ENCODE data around the gene TMEM158. TPM values are rescaled to one million over a fixed set of nuclear protein-coding genes. Genes with fewer than 3 reads are reported as not detected.

TMEM158 gene
- total RNA-seq (2021; ENCODE audit: unreplicated experiment) (7.3 TPM), Bru-seq, nascent RNA (percentile 30 among the genes with signal in this experiment), BruChase-seq, experiment 1, labeled RNA remaining after a 2-hour chase (percentile 47 among the genes with signal in this experiment), BruChase-seq, experiment 2, labeled RNA remaining after a 6-hour chase (percentile 68 among the genes with signal in this experiment)
- 2.7 TPM for polyA plus RNA-seq (2012; ENCODE audit: insufficient read length)
- long read RNA-seq, transcript TMEM158-201 (1 exons, 1,813 nt) = major isoform, 23 of 23 reads
- long read RNA-seq, partial matches to known transcripts = 0 of 23 reads
- long read RNA-seq, other reads (novel, unspliced or antisense) = 0 of 23 reads

GRCh38 chr3:45226206-45226915 is at the start of gene TMEM158:
TMEM158 (minus strand) TSS chr3:45226287; CDS start chr3:45226027, 260 bp downstream.
- BruUV-seq (replicated peaks) = no TSS peak
- intact Hi-C loops (cut with micrococcal nuclease; ENCODE audit: unreplicated experiment) (no loop called here), in situ Hi-C loops (cut with HindIII; ENCODE audit: low pct_unique_long_range_greater_than_20kb, low sequenced_read_pairs) (no loop called here)
- ATAC-seq (peak; percentile 89), DNase-seq (ENCODE audit: low read depth, low spot score) (no peak)
- H3K9me3 ChIP-seq (ENCODE audit: control insufficient read depth, insufficient read depth, low read depth, low read length) = no peaks in the 10 kb centered on the region
- ChIA-PET POLR2A (no interaction called here), CTCF (no interaction called here)
- H3K36me3 ChIP-seq (ENCODE audit: control insufficient read depth, insufficient read depth, low read length) = no peaks in the 10 kb centered on the region
- peaks cover 6% of the 10 kb centered on the region for H3K4me1 ChIP-seq (ENCODE audit: control insufficient read depth, insufficient read depth, low read length)
- no peak for TF ChIP-seq TCF7L2 (IDR thresholded peaks at IDR 0.05; ENCODE audit: low read depth, low read length)
- no peak for TF ChIP-seq REST (IDR thresholded peaks at IDR 0.05; ENCODE audit: insufficient read depth in 1 of 2, low read depth in 2 of 2, low read length in 1 of 2)
- no peak for TF ChIP-seq SIN3A (IDR thresholded peaks at IDR 0.05; ENCODE audit: borderline replicate concordance, insufficient read depth, low read depth, low read length)
- no peak for TF ChIP-seq POLR2AphosphoS5 (IDR thresholded peaks at IDR 0.05; ENCODE audit: low read depth, low read length)
- TF ChIP-seq CTCF (IDR thresholded peaks at IDR 0.05) = no peak
- H3K27me3 ChIP-seq (ENCODE audit: control insufficient read depth, insufficient read depth, low read length) = no peaks in the 10 kb centered on the region; the same call in none of the 2 replicates
- peak within 1 kb of the TSS; percentile 44; the same call in 1 of the 2 replicates for H3K27ac ChIP-seq (ENCODE audit: low read length)
- peak within 1 kb of the TSS; percentile 52 to 64 for H3K4me3 ChIP-seq (ENCODE audit: low read depth in 2 of 2, low read length in 2 of 2)

- Histone ChIP-seq H3K36me3 (ENCODE audit: control insufficient read depth, insufficient read depth, low read length) (no peaks in the 10 kb centered on the region), H3K4me3 (ENCODE audit: low read depth in 2 of 2, low read length in 2 of 2) (no peak overlapping the region), H3K4me1 (ENCODE audit: control insufficient read depth, insufficient read depth, low read length) (no peaks in the 10 kb centered on the region), H3K27me3 (ENCODE audit: control insufficient read depth, insufficient read depth, low read length) (no peaks in the 10 kb centered on the region; the same call in 1 of the 2 replicates), H3K9me3 (ENCODE audit: control insufficient read depth, insufficient read depth, low read depth, low read length) (no peaks in the 10 kb centered on the region; the same call in 1 of the 2 replicates), H3K27ac (ENCODE audit: low read length) (no peak overlapping the region)
- intact Hi-C loops (cut with micrococcal nuclease; ENCODE audit: unreplicated experiment) (no loop called here), in situ Hi-C loops (cut with HindIII; ENCODE audit: low pct_unique_long_range_greater_than_20kb, low sequenced_read_pairs) (no loop called here)
- TF ChIP-seq CTCF (IDR thresholded peaks at IDR 0.05) (no peak), TCF7L2 (IDR thresholded peaks at IDR 0.05; ENCODE audit: low read depth, low read length) (no peak), REST (IDR thresholded peaks at IDR 0.05; ENCODE audit: insufficient read depth in 1 of 2, low read depth in 2 of 2, low read length in 1 of 2) (no peak), POLR2AphosphoS5 (IDR thresholded peaks at IDR 0.05; ENCODE audit: low read depth, low read length) (no peak), SIN3A (IDR thresholded peaks at IDR 0.05; ENCODE audit: borderline replicate concordance, insufficient read depth, low read depth, low read length) (no peak)
- ChIA-PET POLR2A (no interaction called here), CTCF (no interaction called here)
- BruUV-seq (replicated peaks) = no TSS peak
- no peak for DNase-seq (ENCODE audit: low read depth, low spot score)
- no peak for ATAC-seq
Measured at GRCh38 chr3:45275006-45275704, 49.1 kb upstream of the TMEM158 start.

Measured in Panc1 (cell line).